Loucy (cell line): ENCODE results near the gene SKAP2.
A peak's percentile ranks its signal among the peaks of the same experiment; 100 is the strongest.

Experiments used
- H2AFZ ChIP-seq: fragments of 200-600 bp; sonication (generic); 2 replicates; pipeline ENCODE4 v1.6.0; 2016; ENCODE audit warnings: antibody characterized with exemption, mild to moderate bottlenecking, low read length, moderate library complexity
- H3F3A ChIP-seq: fragments of 200-600 bp; 2 replicates; pipeline ENCODE4 v1.6.0; 2016; ENCODE audit warnings: antibody characterized with exemption, low read depth, mild to moderate bottlenecking
- H3K27me3 ChIP-seq: fragments of 200-600 bp; sonication (generic); 2 replicates; pipeline ENCODE4 v1.6.1; 2014; ENCODE audit warnings: low read length, mild to moderate bottlenecking; ENCODE audit not compliant: insufficient read depth, poor library complexity, severe bottlenecking
- H3K36me3 ChIP-seq: fragments of 200-600 bp; sonication (generic); 2 replicates; pipeline ENCODE4 v1.6.1; 2016; ENCODE audit warnings: low read length; ENCODE audit not compliant: insufficient read depth
- H3K4me1 ChIP-seq: fragments of 200-600 bp; sonication (generic); 2 replicates; pipeline ENCODE4 v1.5.1; 2014; ENCODE audit warnings: low read length, mild to moderate bottlenecking; ENCODE audit not compliant: insufficient read depth, poor library complexity, severe bottlenecking
- H3K4me2 ChIP-seq: fragments of 200-600 bp; sonication (generic); 2 replicates; pipeline ENCODE4 v1.6.0; 2014; ENCODE audit warnings: antibody characterized with exemption, low read length, low read depth, mild to moderate bottlenecking; ENCODE audit not compliant: poor library complexity, severe bottlenecking
- H3K4me3 ChIP-seq: fragments of 200-600 bp; sonication (generic); 2 replicates; pipeline ENCODE4 v1.5.1; 2014; ENCODE audit warnings: low read length, mild to moderate bottlenecking, mixed read lengths; ENCODE audit not compliant: poor library complexity, severe bottlenecking
- H3K79me2 ChIP-seq: fragments of 200-600 bp; sonication (generic); 2 replicates; pipeline ENCODE4 v1.6.1; 2014; ENCODE audit warnings: low read length; ENCODE audit not compliant: insufficient read depth
- H3K9ac ChIP-seq: fragments of 200-600 bp; sonication (generic); 2 replicates; pipeline ENCODE4 v1.6.0; 2014; ENCODE audit warnings: mild to moderate bottlenecking, low read depth, low read length, moderate library complexity; ENCODE audit not compliant: poor library complexity, severe bottlenecking
- H3K9me2 ChIP-seq: fragments of 200-600 bp; sonication (generic); replicated peaks from 2 replicates; pipeline ENCODE4 v1.6.1; 2016; ENCODE audit warnings: low read depth, low read length, mixed read lengths
- H3K9me3 ChIP-seq: fragments of 200-600 bp; sonication (generic); 2 replicates; pipeline ENCODE4 v1.6.1; 2014; ENCODE audit warnings: mild to moderate bottlenecking, antibody characterized with exemption, low read length, low read depth; ENCODE audit not compliant: insufficient read depth
- H4K20me1 ChIP-seq: fragments of 200-600 bp; sonication (generic); 2 replicates; pipeline ENCODE4 v1.6.0; 2014; ENCODE audit warnings: antibody characterized with exemption, low read length, mild to moderate bottlenecking; ENCODE audit not compliant: insufficient read depth, poor library complexity, severe bottlenecking
- EZH2phosphoT487 ChIP-seq: fragments of 200-600 bp; IDR thresholded peaks from 2 replicates; pipeline ENCODE4 v1.6.1; 2018; ENCODE audit warnings: antibody characterized with exemption, mild to moderate bottlenecking, moderate library complexity, borderline replicate concordance
- TF ChIP-seq, protein P1 (sequence below): fragments of 200-600 bp; sonication (generic); conservative IDR thresholded peaks from 2 replicates; pipeline ENCODE4 v1.5.1; 2014; ENCODE audit warnings: mild to moderate bottlenecking, antibody characterized with exemption, low read length

Gene SKAP2

DNA sequence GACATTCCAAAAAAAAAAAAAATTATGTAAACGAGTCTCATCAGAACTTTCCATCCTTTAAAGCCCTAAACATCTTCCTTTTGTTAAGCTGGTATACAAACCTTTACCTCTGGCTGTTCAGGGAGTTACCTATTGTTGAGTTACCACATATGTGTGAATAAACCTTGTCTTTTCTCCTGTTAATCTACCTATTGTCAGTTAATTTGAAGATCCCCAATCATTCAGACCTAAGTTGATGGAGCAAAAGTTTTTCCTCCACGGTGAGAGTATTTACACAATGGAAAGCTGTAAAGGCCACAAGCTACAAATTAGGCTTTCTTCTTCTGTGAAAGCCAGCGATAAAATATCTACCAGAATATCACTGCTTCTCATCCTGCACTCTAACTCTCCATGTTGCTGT is 80.3 kb downstream of the SKAP2 start:
- no peaks in the 10 kb centered on the region for H3F3A ChIP-seq
- H3K9ac ChIP-seq = no peak overlapping the region
- H3K9me3 ChIP-seq = no peaks in the 10 kb centered on the region
- no peak overlapping the region for H2AFZ ChIP-seq
- no peaks in the 10 kb centered on the region for H3K27me3 ChIP-seq
- TF ChIP-seq, protein P1, sequence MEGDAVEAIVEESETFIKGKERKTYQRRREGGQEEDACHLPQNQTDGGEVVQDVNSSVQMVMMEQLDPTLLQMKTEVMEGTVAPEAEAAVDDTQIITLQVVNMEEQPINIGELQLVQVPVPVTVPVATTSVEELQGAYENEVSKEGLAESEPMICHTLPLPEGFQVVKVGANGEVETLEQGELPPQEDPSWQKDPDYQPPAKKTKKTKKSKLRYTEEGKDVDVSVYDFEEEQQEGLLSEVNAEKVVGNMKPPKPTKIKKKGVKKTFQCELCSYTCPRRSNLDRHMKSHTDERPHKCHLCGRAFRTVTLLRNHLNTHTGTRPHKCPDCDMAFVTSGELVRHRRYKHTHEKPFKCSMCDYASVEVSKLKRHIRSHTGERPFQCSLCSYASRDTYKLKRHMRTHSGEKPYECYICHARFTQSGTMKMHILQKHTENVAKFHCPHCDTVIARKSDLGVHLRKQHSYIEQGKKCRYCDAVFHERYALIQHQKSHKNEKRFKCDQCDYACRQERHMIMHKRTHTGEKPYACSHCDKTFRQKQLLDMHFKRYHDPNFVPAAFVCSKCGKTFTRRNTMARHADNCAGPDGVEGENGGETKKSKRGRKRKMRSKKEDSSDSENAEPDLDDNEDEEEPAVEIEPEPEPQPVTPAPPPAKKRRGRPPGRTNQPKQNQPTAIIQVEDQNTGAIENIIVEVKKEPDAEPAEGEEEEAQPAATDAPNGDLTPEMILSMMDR = no peak
- no peak for TF ChIP-seq EZH2phosphoT487
- H3K9me2 ChIP-seq = no peaks in the 10 kb centered on the region
- H3K36me3 ChIP-seq = no peaks in the 10 kb centered on the region
- H3K79me2 ChIP-seq = no peaks in the 10 kb centered on the region; the same call in 1 of the 2 replicates
- H3K4me2 ChIP-seq = no peak overlapping the region
- H4K20me1 ChIP-seq = no peaks in the 10 kb centered on the region
- no peak overlapping the region for H3K4me3 ChIP-seq
- H3K4me1 ChIP-seq = peaks cover 9% of the 10 kb centered on the region

DNA sequence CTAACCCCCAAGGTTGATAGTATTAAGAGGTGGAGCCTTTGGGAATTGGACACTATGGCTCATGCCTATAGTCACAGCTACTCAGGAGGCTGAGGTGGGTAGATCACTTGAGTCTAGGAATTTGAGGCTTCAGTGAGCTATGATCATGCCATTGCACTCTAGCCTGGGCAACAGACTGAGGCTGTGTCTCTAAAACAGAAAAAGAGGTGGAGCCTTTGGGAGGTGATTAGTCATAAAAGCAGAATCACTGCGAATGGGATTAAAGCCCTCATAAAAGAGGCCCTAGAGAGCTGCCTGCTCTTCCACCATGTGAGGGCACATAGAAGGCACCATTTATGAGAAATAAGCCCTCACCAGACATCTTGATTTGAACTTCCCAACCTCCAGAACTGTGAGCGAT is 81.9 kb downstream of the SKAP2 start:
- no peaks in the 10 kb centered on the region for H3K9me2 ChIP-seq
- H2AFZ ChIP-seq = no peak overlapping the region
- TF ChIP-seq EZH2phosphoT487 = no peak

DNA sequence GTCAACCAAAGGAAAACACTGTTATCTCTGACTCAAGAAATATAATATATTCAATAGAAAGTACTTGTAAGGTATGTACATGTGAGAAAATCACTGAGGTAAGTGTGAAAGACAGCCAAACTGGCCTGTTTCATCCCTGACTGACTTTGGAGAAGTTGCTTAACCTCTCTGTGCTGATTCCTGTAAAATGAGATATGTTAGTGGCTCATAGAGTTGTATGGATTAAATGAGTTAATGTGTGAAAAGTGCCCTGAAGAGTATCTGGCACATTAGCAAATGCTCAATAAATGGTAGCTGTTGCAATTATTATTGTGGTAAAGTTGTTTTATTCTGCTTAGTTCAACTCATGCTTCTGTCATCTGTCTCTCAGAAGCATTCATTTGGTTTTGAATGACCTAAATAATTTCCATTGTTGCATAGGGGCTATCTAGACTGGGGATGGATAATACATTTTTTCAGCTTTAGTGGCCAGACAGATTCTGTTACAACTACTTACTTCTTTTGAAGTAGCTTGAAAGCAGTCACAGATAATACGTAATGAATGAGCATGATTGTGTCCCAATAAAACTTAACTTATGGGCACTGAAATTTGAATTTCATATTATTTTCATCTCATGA is 84.3 kb downstream of the SKAP2 start:
- Histone ChIP-seq H3K9ac (no peak overlapping the region), H3F3A (no peaks in the 10 kb centered on the region), H3K27me3 (no peaks in the 10 kb centered on the region), H3K79me2 (no peaks in the 10 kb centered on the region; the same call in 1 of the 2 replicates), H3K4me2 (no peak overlapping the region), H2AFZ (no peak overlapping the region), H4K20me1 (no peaks in the 10 kb centered on the region), H3K9me3 (no peaks in the 10 kb centered on the region), H3K4me1 (peaks cover 9% of the 10 kb centered on the region), H3K36me3 (no peaks in the 10 kb centered on the region), H3K4me3 (no peak overlapping the region), H3K9me2 (no peaks in the 10 kb centered on the region)
- TF ChIP-seq EZH2phosphoT487 = no peak
- TF ChIP-seq, protein P1 = no peak

More for the DNA sequence above, 81.9 kb downstream of the SKAP2 start:
- Histone ChIP-seq H3K9me3 (no peaks in the 10 kb centered on the region), H3K9ac (no peak overlapping the region), H3K36me3 (no peaks in the 10 kb centered on the region), H3F3A (no peaks in the 10 kb centered on the region), H3K4me3 (no peak overlapping the region), H3K79me2 (no peaks in the 10 kb centered on the region; the same call in 1 of the 2 replicates), H3K4me2 (no peak overlapping the region), H3K27me3 (no peaks in the 10 kb centered on the region), H3K4me1 (peaks cover 9% of the 10 kb centered on the region), H4K20me1 (no peaks in the 10 kb centered on the region)

DNA sequence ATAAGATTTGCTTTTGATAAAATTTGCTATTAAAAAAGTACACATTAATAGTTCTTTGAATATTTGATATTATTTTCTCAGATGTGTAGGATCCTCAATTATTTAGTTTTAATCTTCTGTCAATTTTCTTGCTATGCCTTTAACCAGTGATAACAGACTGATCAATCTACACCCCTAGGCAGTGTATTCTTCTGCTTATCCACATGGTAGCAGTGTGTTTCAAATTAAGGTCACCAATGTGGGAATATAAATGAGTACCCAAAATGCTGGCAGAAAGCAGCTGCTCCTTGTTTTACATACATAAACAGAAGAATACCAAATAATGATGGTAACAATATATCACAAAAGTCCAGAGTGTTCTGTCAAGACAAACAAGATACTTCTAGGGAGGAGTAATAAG is 87.0 kb downstream of the SKAP2 start:
- no peaks in the 10 kb centered on the region for H3K79me2 ChIP-seq
- H3F3A ChIP-seq = no peaks in the 10 kb centered on the region
- TF ChIP-seq, protein P1 = peak; percentile 50
- no peak for TF ChIP-seq EZH2phosphoT487
- H3K4me1 ChIP-seq = peaks cover 2% of the 10 kb centered on the region
- H2AFZ ChIP-seq = no peak overlapping the region
- no peak overlapping the region for H3K9ac ChIP-seq
- H3K27me3 ChIP-seq = no peaks in the 10 kb centered on the region
- H3K4me3 ChIP-seq = no peak overlapping the region
- H3K9me3 ChIP-seq = no peaks in the 10 kb centered on the region
- H3K4me2 ChIP-seq = no peak overlapping the region
- H4K20me1 ChIP-seq = no peaks in the 10 kb centered on the region
- no peaks in the 10 kb centered on the region for H3K9me2 ChIP-seq
- H3K36me3 ChIP-seq = peaks cover 7% of the 10 kb centered on the region; the same call in 1 of the 2 replicates
